ENCODE measurements around the gene SP140.

SP140 gene

GRCh38 chr2:230234845-230235244 is 9.3 kb downstream of the SP140 start:
- no peak overlapping the region for H3K4me3 ChIP-seq (ENCODE audit: low read depth, low read length)
- TF ChIP-seq CTCF (IDR thresholded peaks at IDR 0.05; ENCODE audit: low read depth, low read length) = no peak
- H3K27me3 ChIP-seq (ENCODE audit: insufficient read depth, low read depth, severe bottlenecking) = peaks cover 64% of the 10 kb centered on the region
- H3K9me3 ChIP-seq (ENCODE audit: severe bottlenecking) = peaks cover 4% of the 10 kb centered on the region
- H3K36me3 ChIP-seq = no peaks in the 10 kb centered on the region
- DNase-seq = no peak
- no peak overlapping the region for H3K27ac ChIP-seq

GRCh38 chr2:230244211-230244610 is 18.7 kb downstream of the SP140 start:
- no peak for DNase-seq
- no peak for TF ChIP-seq CTCF (IDR thresholded peaks at IDR 0.05; ENCODE audit: low read depth, low read length)
- no peaks in the 10 kb centered on the region for H3K9me3 ChIP-seq (ENCODE audit: severe bottlenecking)
- H3K27ac ChIP-seq = no peak overlapping the region
- no peaks in the 10 kb centered on the region for H3K36me3 ChIP-seq
- peaks cover 61% of the 10 kb centered on the region for H3K27me3 ChIP-seq (ENCODE audit: insufficient read depth, low read depth, severe bottlenecking)
- no peak overlapping the region for H3K4me3 ChIP-seq (ENCODE audit: low read depth, low read length)

- H3K9me3 ChIP-seq (ENCODE audit: severe bottlenecking) = no peaks in the 10 kb centered on the region
- no peak overlapping the region for H3K4me3 ChIP-seq (ENCODE audit: low read depth, low read length)
- H3K36me3 ChIP-seq = no peaks in the 10 kb centered on the region
- H3K27me3 ChIP-seq (ENCODE audit: insufficient read depth, low read depth, severe bottlenecking) = peaks cover 61% of the 10 kb centered on the region
- DNase-seq = no peak
- H3K27ac ChIP-seq = no peak overlapping the region
- no peak for TF ChIP-seq CTCF (IDR thresholded peaks at IDR 0.05; ENCODE audit: low read depth, low read length)
Observed at GRCh38 chr2:230246206-230246605, 20.7 kb downstream of the SP140 start.

- Histone ChIP-seq H3K27me3 (ENCODE audit: insufficient read depth, low read depth, severe bottlenecking) (peaks cover 63% of the 10 kb centered on the region), H3K4me3 (ENCODE audit: low read depth, low read length) (no peak overlapping the region), H3K9me3 (ENCODE audit: severe bottlenecking) (no peaks in the 10 kb centered on the region), H3K27ac (no peak overlapping the region), H3K36me3 (no peaks in the 10 kb centered on the region)
- DNase-seq = no peak
- TF ChIP-seq CTCF (IDR thresholded peaks at IDR 0.05; ENCODE audit: low read depth, low read length) = no peak
Observed at GRCh38 chr2:230250231-230250630, 24.7 kb downstream of the SP140 start.

- H3K36me3 ChIP-seq = no peaks in the 10 kb centered on the region
- H3K27ac ChIP-seq = no peak overlapping the region
- H3K9me3 ChIP-seq (ENCODE audit: severe bottlenecking) = no peaks in the 10 kb centered on the region
- peaks cover 52% of the 10 kb centered on the region for H3K27me3 ChIP-seq (ENCODE audit: insufficient read depth, low read depth, severe bottlenecking)
- no peak overlapping the region for H3K4me3 ChIP-seq (ENCODE audit: low read depth, low read length)
- no peak for TF ChIP-seq CTCF (IDR thresholded peaks at IDR 0.05; ENCODE audit: low read depth, low read length)
- DNase-seq = no peak
Observed at GRCh38 chr2:230254152-230254881, 28.8 kb downstream of the SP140 start.
